Uterus (tissue), 2 donors: ENCODE measurements around the gene FAM47E.

Experiments used
- POLR2A ChIP-seq, 2 donors: fragments of 450-650 bp; IDR thresholded peaks; one replicate each; pipeline ENCODE4 v1.6.1; 2016; ENCODE audit warnings: antibody characterized with exemption in 2 of 2, mild to moderate bottlenecking in 1 of 2, moderate library complexity in 1 of 2
- TF ChIP-seq, protein P1 (sequence below), 4 experiments: fragments of 200-600 bp in 2 of 4; fragments of 450-650 bp in 2 of 4; sonication (generic) in 2 of 4; IDR thresholded peaks; one replicate each; pipeline ENCODE4 v1.5.1; 2016 to 2019; ENCODE audit warnings: antibody characterized with exemption in 4 of 4, mild to moderate bottlenecking in 2 of 4, moderate library complexity in 1 of 4

DNA sequence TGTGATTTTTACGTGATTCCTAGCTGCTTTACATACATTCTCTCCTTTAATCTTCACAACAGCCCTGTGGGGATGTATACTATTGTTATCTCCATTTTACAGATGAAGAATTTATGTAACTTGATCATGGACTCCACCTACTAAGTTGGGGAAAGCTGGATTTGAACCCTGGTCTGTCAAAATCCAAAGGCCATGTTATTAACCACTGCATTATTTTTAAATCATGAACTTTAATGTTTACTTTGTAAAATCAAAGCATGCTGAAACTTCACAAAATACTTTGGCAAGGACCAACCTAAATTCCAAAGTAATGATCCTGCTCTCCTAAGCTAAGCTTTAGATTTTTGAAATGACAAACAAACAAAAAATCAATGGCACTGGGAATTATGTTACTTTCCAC is 26.1 kb downstream of the FAM47E start:
- TF ChIP-seq, protein P1, sequence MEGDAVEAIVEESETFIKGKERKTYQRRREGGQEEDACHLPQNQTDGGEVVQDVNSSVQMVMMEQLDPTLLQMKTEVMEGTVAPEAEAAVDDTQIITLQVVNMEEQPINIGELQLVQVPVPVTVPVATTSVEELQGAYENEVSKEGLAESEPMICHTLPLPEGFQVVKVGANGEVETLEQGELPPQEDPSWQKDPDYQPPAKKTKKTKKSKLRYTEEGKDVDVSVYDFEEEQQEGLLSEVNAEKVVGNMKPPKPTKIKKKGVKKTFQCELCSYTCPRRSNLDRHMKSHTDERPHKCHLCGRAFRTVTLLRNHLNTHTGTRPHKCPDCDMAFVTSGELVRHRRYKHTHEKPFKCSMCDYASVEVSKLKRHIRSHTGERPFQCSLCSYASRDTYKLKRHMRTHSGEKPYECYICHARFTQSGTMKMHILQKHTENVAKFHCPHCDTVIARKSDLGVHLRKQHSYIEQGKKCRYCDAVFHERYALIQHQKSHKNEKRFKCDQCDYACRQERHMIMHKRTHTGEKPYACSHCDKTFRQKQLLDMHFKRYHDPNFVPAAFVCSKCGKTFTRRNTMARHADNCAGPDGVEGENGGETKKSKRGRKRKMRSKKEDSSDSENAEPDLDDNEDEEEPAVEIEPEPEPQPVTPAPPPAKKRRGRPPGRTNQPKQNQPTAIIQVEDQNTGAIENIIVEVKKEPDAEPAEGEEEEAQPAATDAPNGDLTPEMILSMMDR (IDR thresholded peaks at IDR 0.05): no peak
- TF ChIP-seq POLR2A (IDR thresholded peaks at IDR 0.05): no peak
